Measurements from ENCODE around the gene AK8. TPM values are rescaled to one million over a fixed set of nuclear protein-coding genes. Genes with fewer than 3 reads are reported as not detected.

Gene AK8
- total RNA-seq, 4 donors from 2014 or later: 0.27 to 1.3 TPM; not detected in 2

- Histone ChIP-seq H3K27me3 (no peaks in the 10 kb centered on the region), H3K27ac (no peak overlapping the region), H3K4me3 (no peak overlapping the region), H3K4me1 (peaks cover 0 to 16% (median 8%) of the 10 kb centered on the region in 4 donors), H3K36me3 (no peaks in the 10 kb centered on the region), H3K9me3 (no peaks in the 10 kb centered on the region)
- TF ChIP-seq POLR2A (IDR thresholded peaks at IDR 0.05) (no peak), EP300 (IDR thresholded peaks at IDR 0.05; ENCODE audit: low read depth) (no peak), CTCF (IDR thresholded peaks at IDR 0.05) (no peak), POLR2AphosphoS5 (IDR thresholded peaks at IDR 0.05) (no peak)
- 85% methylated on average over 1 of the region's 5 CpGs; no CpG with 5 or more reads in 1 of the 2 donors for WGBS, 2 donors (ENCODE audit: low coverage in 1 of 2)
- DNase-seq: no peak
- intact Hi-C loops (cut with DNase I; ENCODE audit: low total_unique reads) (no loop called here), in situ Hi-C loops (cut with MboI; ENCODE audit: low pct_ligation_motif_present in 1 of 4, low pct_unique_long_range_greater_than_20kb in 1 of 4, low sequenced_read_pairs in 3 of 4) (no loop called here)
These were observed 2.9 kb downstream of the AK8 start for GRCh38 chr9:132875159-132875558.

- Histone ChIP-seq H3K9me3 (no peaks in the 10 kb centered on the region), H3K27me3 (no peaks in the 10 kb centered on the region), H3K36me3 (no peaks in the 10 kb centered on the region), H3K4me3 (no peak overlapping the region), H3K27ac (no peak overlapping the region), H3K4me1 (peaks cover 0 to 6% (median 5%) of the 10 kb centered on the region in 4 donors)
- intact Hi-C loops (cut with DNase I; ENCODE audit: low total_unique reads): no loop called here
- 78 to 84% methylated on average over 3 to 7 of the region's 7 CpGs for WGBS, 2 donors (ENCODE audit: low coverage in 1 of 2)
- in situ Hi-C loops (cut with MboI; ENCODE audit: low pct_ligation_motif_present in 1 of 4, low pct_unique_long_range_greater_than_20kb in 1 of 4, low sequenced_read_pairs in 3 of 4): no loop called here
- TF ChIP-seq EP300 (IDR thresholded peaks at IDR 0.05; ENCODE audit: low read depth) (no peak), CTCF (IDR thresholded peaks at IDR 0.05) (no peak), POLR2AphosphoS5 (IDR thresholded peaks at IDR 0.05) (no peak), POLR2A (IDR thresholded peaks at IDR 0.05) (no peak)
- DNase-seq: no peak
These were observed 4.7 kb downstream of the AK8 start for GRCh38 chr9:132873403-132873802.

- DNase-seq: no peak
- in situ Hi-C loops (cut with MboI; ENCODE audit: low pct_ligation_motif_present in 1 of 4, low pct_unique_long_range_greater_than_20kb in 1 of 4, low sequenced_read_pairs in 3 of 4) (no loop called here), intact Hi-C loops (cut with DNase I; ENCODE audit: low total_unique reads) (no loop called here)
- Histone ChIP-seq H3K4me3 (no peak overlapping the region), H3K9me3 (no peaks in the 10 kb centered on the region), H3K4me1 (no peaks in the 10 kb centered on the region), H3K27me3 (no peaks in the 10 kb centered on the region), H3K36me3 (no peaks in the 10 kb centered on the region), H3K27ac (no peak overlapping the region)
- 95% methylated on average over 9 of the region's 9 CpGs; no CpG with 5 or more reads in 1 of the 2 donors for WGBS, 2 donors (ENCODE audit: low coverage in 1 of 2)
- TF ChIP-seq POLR2A (IDR thresholded peaks at IDR 0.05) (no peak), POLR2AphosphoS5 (IDR thresholded peaks at IDR 0.05) (no peak), CTCF (IDR thresholded peaks at IDR 0.05) (no peak), EP300 (IDR thresholded peaks at IDR 0.05; ENCODE audit: low read depth) (no peak)
These were observed 8.8 kb downstream of the AK8 start for GRCh38 chr9:132869266-132869665.

GRCh38 chr9:132866898-132867297, 11.2 kb downstream of the AK8 start:
- in situ Hi-C loops (cut with MboI; ENCODE audit: low pct_ligation_motif_present in 1 of 4, low pct_unique_long_range_greater_than_20kb in 1 of 4, low sequenced_read_pairs in 3 of 4) (no loop called here), intact Hi-C loops (cut with DNase I; ENCODE audit: low total_unique reads) (no loop called here)
- H3K27ac ChIP-seq: no peak overlapping the region
- 80 to 87% methylated on average over 8 of the region's 8 CpGs for WGBS, 2 donors (ENCODE audit: low coverage in 1 of 2)
- no peaks in the 10 kb centered on the region for H3K9me3 ChIP-seq
- no peaks in the 10 kb centered on the region for H3K36me3 ChIP-seq
- no peaks in the 10 kb centered on the region for H3K27me3 ChIP-seq
- H3K4me3 ChIP-seq: no peak overlapping the region
- H3K4me1 ChIP-seq: no peaks in the 10 kb centered on the region
- no peak for DNase-seq
- TF ChIP-seq POLR2AphosphoS5 (IDR thresholded peaks at IDR 0.05) (no peak), POLR2A (IDR thresholded peaks at IDR 0.05) (no peak), CTCF (IDR thresholded peaks at IDR 0.05) (no peak), EP300 (IDR thresholded peaks at IDR 0.05; ENCODE audit: low read depth) (no peak)

Data from transverse colon (tissue), 4 donors.